ENCODE results near the gene PRODH2. TPM values are rescaled to one million over a fixed set of nuclear protein-coding genes. Genes with fewer than 3 reads are reported as not detected.

PRODH2 gene
- total RNA-seq, 2 donors from 2014 or later: not detected

GRCh38 chr19:35767288-35768081 lies 45.2 kb downstream of the PRODH2 start:
- intact Hi-C loops (cut with DNase I): no loop called here
- no peak for DNase-seq (ENCODE audit: low spot score)

GRCh38 chr19:35766571-35767104 lies 46.0 kb downstream of the PRODH2 start:
- no peak for DNase-seq (ENCODE audit: low spot score)
- intact Hi-C loops (cut with DNase I): no loop called here

GRCh38 chr19:35764432-35765315 lies 48.0 kb downstream of the PRODH2 start:
- no peak for DNase-seq (ENCODE audit: low spot score)

GRCh38 chr19:35760711-35761349 lies 51.8 kb downstream of the PRODH2 start:
- DNase-seq (ENCODE audit: low spot score): no peak
- intact Hi-C loops (cut with DNase I): no loop called here

More at GRCh38 chr19:35764432-35765315, 48.0 kb downstream of the PRODH2 start:
- intact Hi-C loops (cut with DNase I): no loop called here

GRCh38 chr19:35759697-35760096 lies 52.9 kb downstream of the PRODH2 start:
- DNase-seq (ENCODE audit: low spot score): no peak
- intact Hi-C loops (cut with DNase I): no loop called here

GRCh38 chr19:35757749-35758608 lies 54.7 kb downstream of the PRODH2 start, which contains the start of gene PROSER3:
Gene PROSER3 (plus strand): TSS chr19:35758176. CDS start chr19:35758216, 40 bp downstream.
- intact Hi-C loops (cut with DNase I): no loop called here
- DNase-seq (ENCODE audit: low spot score): peak; percentile 100

GRCh38 chr19:35757231-35757748 lies 55.4 kb downstream of the PRODH2 start:
- DNase-seq (ENCODE audit: low spot score): peak; percentile 98
- intact Hi-C loops (cut with DNase I): no loop called here

GRCh38 chr19:35756377-35757230 lies 56.0 kb downstream of the PRODH2 start, which contains the start of gene HSPB6:
Gene HSPB6 (minus strand): TSS chr19:35757029. CDS start chr19:35757008, 21 bp downstream.
- DNase-seq (ENCODE audit: low spot score): peak; percentile 96
- intact Hi-C loops (cut with DNase I): no loop called here

GRCh38 chr19:35755550-35756376 lies 56.9 kb downstream of the PRODH2 start:
- intact Hi-C loops (cut with DNase I): no loop called here
- peak; percentile 98 for DNase-seq (ENCODE audit: low spot score)

GRCh38 chr19:35755131-35755549 lies 57.5 kb downstream of the PRODH2 start:
- intact Hi-C loops (cut with DNase I): no loop called here
- DNase-seq (ENCODE audit: low spot score): no peak

- intact Hi-C loops (cut with DNase I): no loop called here
- DNase-seq (ENCODE audit: low spot score): no peak
Observed at GRCh38 chr19:35754370-35755130, 58.1 kb downstream of the PRODH2 start.

- intact Hi-C loops (cut with DNase I): no loop called here
- DNase-seq (ENCODE audit: low spot score): peak; percentile 83
Observed at GRCh38 chr19:35753634-35754369, 58.8 kb downstream of the PRODH2 start.

- intact Hi-C loops (cut with DNase I): no loop called here
- DNase-seq (ENCODE audit: low spot score): peak; percentile 83
Observed at GRCh38 chr19:35752746-35753350, 59.8 kb downstream of the PRODH2 start.

- no peak for DNase-seq (ENCODE audit: low spot score)
- intact Hi-C loops (cut with DNase I): no loop called here
Observed at GRCh38 chr19:35751839-35752745, 60.6 kb downstream of the PRODH2 start.
